Measurements from ENCODE around the gene ZFYVE27.
"Not testable (repeated sequence)": the region's sequence is repeated elsewhere in the genome, so short reads cannot be mapped to it uniquely, and the experiment has no call there.

ZFYVE27 gene, protein sequence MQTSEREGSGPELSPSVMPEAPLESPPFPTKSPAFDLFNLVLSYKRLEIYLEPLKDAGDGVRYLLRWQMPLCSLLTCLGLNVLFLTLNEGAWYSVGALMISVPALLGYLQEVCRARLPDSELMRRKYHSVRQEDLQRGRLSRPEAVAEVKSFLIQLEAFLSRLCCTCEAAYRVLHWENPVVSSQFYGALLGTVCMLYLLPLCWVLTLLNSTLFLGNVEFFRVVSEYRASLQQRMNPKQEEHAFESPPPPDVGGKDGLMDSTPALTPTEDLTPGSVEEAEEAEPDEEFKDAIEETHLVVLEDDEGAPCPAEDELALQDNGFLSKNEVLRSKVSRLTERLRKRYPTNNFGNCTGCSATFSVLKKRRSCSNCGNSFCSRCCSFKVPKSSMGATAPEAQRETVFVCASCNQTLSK

DNA sequence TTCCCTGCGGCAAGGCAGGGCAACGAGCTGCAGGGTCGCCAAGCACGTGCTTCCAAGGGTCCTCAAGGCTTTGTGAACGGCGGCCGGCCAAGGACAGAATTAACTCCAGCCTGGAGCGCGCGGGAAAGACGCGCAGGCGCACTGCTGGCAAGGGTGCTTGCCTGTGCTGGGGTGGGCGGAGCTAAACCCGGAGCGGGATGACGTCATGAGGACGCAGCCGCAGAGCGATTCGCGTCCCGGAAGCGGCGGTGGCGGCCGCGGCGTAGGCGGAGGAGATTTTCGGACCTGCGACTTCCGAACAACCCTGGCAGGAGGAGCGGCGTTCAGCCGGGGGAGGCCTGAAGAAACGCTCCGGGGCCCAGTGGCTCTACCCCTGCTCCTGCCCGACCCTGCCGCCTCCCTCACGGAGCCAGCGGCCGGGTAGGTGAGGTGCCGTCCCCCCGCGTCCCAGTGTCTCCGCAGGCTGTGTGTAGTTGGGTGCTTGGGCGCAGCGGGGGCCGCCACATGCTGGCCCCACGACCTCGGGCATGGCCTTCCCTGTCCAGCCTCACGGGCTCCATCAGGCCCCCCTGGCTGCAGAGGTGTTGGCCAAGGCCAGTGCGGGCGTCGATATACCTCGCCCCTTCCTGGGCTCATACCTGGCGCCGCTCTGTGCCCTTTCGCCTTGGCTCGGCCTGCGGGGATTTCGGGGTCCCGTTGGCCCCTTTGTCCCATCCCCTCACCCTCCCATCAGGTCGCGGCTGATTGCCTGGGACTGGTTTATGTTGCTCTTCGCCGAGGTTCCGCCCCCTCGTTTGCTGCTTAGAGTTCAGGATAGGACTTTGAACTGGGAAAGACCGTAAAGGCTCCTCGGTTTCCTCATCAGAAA is at the start of gene ZFYVE27:
Gene ZFYVE27 (plus strand): TSS at position 227 of the 868 bp plus-strand sequence. CDS start 1,350 bp downstream, outside the sequence.
- peak; percentile 96 for DNase-seq (ENCODE audit: low spot score)

DNA sequence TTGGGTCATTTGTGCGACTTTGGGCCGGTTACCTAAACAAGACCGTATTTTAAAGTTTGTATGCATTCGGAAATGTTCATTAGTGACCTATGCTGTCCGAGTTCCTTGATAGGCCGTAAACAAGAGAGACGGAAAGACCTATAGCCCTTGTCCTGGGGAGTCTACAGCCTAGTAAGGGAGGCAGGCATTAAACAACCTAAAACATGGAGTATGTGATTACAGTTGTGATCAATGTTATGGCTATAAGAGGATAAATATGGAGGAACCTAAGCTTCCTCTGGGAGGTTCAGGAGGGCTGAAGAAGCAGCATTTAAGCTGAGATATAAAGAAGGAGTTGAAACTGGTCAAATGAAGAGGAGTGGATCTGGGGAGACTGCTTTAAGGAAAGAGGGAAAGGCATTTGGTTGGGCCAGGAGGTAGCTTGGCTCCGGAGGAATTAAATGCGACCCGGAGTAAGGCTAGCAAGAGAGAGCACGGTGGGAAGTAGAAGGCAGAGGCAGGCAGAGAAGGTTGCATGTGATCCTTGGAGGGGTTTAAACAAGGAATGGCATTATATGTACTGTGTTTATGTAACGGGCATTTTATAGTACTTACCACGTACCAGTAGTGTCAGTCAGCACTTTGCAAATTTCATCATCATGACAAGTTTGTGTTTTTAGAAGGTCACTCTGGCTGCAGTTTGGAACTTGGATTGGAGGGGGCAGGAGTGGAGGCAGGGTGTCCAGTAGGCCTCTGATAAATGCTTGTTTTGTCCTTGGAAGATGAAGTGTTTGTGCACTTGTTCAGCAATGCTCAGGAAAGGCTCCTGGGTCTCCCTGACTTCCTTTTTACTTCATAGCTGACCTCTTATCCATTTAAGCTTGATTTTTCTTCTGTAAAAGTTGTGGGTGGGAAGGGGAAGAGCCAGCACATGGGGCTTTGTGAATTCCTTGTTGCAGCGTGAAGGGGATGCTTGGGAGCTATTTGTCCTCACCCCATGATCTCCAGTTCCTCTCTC is 48.8 kb upstream of the ZFYVE27 start:
- DNase-seq (ENCODE audit: low spot score), result no peak

DNA sequence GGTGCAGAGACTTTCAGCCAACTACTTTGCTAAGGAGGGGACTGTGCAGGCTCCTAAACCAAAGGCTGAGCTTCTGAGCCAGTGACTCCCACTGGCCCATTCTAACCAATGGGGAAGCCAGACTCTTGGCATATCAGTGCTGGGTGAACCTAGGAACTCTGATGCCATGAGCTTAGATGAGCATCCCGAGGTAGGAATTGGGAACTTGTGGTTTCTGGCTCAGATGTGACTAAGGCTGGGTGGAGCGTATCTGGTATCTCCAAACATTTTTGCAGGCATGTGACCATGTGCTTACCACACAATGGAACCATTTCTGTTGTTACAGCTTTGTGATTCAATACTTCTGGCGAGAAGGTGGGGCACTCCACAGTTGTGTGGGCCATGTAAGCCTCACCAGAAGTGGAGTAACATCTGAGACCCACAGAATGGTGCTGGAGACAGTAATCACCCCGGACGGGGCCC is 47.3 kb upstream of the ZFYVE27 start:
- DNase-seq (ENCODE audit: low spot score), result no peak

DNA sequence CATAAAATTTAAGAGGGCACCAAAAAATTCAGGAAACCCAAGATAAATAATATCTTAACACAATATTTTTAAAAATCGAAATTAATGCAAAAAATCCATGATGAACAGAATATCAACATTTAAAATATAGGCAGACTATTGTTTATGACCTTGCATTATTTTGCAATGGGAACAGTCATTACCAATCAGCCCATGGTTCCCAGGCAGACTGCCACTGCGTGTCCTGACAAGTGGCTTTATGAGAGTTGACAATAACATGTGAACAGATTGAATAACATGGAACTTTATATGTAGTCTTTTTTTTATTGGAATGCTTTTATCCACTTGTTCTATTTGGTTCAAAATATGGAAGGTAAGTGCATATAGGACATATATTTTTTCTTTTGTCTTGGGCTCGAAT is 46.8 kb upstream of the ZFYVE27 start:
- no peak for DNase-seq (ENCODE audit: low spot score)

DNA sequence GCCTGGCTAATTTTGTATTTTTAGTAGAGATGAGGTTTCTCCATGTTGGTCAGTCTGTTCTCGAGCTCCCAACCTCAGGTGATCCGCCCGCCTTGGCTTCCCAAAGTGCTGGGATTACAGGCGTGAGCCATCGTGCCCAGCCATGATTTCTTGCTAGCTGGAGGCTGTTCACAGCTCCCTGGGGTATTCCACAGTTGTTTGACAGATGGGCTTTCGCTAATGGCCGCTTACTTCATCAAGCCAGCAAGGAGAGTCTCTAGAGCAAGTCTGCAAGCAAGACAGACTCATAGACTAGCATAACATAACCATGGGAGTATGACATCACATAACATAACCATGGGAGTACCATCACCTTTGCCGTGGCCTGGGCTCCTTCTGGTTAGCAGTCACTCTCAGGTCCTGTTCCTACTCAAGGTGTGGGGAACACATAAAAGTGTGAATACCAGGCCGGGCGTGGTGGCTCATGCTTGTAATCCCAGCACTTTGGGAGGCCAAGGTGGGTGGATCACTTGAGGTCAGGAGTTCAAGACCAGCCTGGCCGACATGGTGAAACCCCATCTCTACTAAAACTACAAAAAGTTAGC is 38.8 kb upstream of the ZFYVE27 start:
- DNase-seq (ENCODE audit: low spot score), result not testable (repeated sequence)

DNA sequence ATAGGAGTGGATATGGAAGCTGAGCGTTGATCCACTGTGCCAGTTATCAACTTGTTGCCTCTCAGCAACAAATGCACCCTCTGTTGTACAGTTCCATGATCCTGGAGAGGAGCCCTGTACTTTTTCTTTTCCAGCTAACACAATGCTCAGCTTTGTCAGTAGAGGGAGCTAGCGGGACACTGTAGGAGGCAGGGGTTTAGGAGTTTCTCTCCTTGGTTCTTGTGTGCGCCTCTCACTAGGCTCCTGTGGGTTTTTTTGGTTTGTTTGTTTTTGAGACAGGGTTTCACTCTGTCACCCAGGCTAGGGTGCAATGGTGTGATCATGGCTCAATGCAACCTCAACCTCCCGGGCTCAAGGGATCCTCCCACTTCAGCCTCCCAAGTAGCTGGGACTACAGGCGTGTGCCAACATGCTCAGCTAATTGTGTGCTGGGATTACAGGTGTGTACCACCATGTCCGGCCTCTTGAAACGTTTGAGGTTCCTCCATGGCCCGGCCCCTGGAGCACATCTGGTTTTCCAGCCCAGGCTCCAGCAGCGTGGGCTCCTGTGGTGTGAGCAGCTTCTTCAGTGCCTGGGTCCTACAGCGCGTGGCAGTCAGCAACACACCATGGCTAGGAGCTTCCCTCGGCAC is 35.4 kb upstream of the ZFYVE27 start:
- peak; percentile 90 for DNase-seq (ENCODE audit: low spot score)

DNA sequence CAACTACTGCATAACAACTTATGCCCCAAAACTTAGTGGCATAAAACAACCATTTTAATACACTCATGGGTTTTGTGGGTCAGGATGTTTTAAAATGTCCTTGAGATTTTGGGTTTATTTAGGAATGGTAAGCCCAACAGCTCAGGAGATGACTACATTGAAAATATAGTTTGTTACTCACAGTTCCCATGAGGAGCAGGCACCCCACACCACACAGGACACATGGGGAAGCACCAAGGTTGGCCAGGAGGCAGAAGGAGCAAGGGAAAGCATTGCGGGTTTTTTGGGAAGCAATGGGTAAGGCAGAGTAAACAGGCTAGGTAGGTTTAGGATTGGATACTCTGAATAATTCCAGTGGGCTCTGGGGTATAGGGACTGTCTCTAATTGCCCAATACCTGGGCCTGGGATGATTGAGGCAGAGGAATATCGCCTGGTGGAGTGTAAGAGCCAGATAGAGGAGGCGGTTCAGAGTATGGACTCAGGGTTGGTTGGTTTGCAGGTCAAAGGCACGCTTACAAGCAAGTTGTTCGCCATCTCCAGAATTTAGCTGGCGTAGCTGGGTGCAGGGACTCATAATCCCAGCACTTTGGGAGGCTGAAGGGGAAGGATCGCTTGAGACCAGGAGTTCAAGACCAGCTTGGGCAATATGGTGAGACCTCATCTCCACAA is 33.4 kb upstream of the ZFYVE27 start:
- DNase-seq (ENCODE audit: low spot score), result no peak

DNA sequence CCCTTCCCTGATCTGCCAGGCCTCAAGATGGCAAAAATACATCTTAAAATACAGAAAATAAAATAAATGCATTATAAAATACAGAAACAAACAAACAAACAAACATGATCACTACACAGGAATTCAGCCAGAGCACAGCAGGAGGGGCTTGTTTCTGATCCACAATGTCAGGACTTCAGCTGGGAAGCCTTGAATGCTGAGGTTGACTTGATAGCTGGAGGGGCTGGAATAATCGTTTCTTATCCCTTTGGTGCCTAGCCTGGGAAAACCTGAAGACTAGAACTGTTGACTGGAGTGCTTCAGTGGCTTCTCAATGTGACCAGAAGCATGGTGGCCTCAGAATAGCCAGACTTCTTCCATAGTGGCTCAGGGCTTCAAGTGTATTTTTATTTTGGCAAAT is 32.6 kb upstream of the ZFYVE27 start:
- no peak for DNase-seq (ENCODE audit: low spot score)

DNA sequence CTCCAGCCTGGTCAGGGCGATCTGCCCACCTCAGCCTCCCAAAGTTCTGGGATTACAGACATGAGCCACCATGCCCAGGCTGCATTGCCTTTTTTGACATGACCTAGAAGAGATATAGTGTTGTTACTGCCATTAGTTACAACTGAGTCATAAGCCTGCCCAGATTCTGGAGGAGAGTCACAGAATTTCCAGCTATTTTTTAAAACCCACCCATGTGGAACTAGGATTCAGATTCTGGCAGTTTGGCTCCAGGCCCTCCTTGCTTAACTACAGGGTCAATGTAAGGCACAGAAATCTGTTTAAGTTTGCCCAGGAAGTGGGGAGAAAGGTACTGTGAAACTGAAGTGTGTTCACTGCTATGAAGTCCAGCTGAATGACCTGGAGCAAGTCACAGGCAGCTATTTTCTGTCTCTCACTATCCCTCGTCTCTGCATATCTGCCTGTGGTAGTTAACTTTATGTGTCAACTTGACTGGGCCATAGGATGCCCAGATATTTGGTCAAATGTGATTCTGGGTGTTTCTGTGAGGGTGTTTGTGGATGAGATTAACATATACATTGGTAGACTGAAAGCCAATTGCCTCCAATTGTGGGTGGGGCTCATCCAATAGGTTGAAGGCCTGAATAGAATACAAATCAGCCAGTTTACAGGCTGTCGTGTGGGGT is 31.8 kb upstream of the ZFYVE27 start:
- no peak for DNase-seq (ENCODE audit: low spot score)

DNA sequence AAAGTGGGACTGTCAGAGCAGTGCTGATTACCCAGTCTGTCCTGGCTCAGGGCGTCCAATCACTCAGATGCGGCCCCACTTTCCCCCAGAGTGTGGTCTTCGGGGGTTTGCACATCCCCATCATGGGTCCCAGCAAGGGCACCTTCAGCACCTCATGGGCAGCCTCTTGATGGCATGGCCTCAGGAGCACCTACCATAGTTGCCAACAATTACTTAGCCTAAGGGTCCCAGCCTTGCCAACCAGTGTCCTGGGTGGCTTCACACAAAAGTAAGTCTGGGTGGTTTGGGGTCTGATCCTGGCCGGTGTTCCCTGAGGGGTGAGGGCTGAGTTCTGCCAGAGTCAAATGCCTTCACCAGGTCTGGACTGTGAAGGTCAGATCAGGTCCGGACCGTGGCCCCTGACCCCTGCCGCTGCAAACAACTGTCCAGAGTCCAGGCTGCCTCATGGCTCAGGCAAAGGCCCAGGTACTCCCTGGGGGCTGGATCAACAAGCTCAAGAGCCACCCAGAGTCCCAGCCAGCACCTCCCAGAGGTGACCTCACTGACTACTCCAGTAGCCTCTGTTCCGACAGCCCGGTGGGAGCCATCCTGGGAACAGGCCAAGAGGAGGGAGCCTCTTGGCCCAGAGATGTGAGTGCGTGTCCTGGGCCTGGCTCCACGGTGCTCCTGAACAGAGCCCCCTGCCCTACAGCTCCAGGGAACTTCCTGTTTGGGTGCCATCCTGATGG is 29.6 kb upstream of the ZFYVE27 start:
- DNase-seq (ENCODE audit: low spot score), result no peak

DNA sequence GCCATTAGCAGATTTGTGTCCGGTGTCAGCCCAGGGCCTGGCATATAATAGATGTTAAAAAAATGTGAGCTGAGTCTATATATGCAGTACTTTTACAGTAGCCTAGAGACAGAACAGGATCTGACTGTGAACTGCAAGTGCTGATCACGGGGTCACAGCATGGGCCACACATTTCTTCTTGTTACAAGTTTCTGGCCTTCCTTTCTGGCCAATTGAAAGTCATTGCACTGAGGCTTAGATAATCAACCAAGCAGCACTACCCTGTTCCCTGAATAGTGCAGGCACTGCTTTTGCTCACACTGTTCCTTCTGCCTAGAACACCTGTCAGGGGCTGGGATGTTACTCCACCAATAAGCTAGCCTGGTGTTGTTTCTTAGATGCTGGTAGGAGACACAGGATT is 28.8 kb upstream of the ZFYVE27 start:
- no peak for DNase-seq (ENCODE audit: low spot score)

DNA sequence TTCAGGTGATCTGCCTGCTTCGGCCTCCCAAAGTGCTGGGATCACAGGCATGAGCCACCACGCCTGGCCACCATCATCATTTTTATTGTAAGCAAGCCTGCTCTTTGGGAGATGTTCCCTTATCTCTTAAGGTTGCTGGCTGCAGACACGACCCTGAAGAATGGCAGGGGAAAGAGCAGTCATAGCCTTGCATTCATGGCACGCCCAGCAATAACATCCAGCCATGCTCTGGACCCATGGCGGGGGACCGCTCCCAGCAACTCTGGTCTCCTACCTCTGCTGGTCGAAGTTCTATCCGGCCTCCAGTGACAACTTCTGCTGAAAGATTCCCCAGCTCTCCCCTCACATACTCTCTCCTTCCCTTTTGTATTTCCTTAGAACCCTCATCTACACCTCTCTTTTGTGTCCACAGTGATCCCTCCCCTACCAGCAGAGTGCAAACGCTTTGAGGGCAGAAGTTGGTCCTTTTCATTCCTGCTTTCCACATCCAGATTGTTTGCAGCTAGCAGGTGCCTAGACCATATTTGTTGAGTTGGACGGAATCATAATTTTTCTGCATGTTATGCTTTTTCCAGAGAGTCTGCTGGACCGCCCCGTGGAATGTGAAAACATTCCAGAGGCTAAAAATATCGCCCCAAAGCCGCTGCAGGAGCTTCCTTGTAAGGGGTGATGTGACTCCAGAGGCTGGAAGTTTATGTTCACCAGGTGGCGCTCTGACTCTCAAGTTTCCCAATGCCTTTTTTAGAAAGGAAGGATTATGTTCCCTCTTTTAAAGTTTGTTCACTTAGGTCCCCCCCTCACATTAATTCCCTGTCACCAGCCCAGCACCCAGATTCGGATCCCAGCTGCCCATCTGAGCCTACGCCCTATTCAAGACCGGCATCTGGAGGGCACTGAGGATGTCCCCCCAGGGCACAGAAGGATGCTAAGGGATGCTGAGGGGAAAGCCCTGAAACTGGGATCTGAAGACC is 27.7 kb upstream of the ZFYVE27 start:
- DNase-seq (ENCODE audit: low spot score), result peak; percentile 76

DNA sequence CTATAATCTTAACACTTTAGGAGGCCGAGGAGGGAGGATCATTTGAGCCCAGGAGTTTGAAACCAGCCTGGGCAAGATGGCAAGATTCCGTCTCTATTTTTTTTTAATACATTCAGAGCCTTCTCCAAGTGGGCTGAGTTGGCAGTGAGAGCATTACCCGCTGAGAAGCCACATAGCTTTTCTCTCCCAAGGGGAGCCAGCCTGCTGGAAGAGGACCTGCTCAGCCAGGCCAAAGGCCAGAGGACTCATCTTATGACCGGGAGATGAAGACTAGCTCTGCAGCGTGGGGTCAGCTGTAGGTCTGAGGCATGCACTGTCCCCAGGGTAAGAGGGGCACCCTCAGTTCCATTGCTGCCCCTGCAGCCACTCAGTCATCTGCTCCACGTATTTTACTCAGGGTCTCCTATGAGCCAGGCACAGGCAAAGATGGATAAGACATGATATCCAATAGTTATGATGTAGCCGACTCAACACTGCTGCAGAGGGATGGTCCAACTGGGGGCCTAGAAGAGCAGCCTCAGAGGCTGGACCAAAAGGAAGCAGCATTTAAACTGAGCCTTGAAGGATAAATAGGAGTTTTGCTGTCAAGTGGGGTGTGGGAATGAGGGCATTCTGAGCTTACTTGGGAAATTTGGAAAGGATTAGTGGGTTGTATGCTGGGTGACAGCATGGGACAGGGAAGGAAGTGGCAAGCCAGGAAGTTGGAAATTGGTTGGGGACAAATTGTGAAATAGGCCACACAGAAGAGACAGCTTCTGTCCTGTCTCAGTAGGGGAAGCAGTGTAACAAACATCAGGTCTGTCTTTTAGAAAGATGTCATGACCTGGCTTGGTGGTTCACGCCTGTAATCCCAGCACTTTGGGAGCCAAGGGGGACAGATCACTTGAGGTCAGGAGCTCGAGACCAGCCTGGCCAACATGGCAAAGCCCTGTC is 25.0 kb upstream of the ZFYVE27 start:
- no peak for DNase-seq (ENCODE audit: low spot score)

DNA sequence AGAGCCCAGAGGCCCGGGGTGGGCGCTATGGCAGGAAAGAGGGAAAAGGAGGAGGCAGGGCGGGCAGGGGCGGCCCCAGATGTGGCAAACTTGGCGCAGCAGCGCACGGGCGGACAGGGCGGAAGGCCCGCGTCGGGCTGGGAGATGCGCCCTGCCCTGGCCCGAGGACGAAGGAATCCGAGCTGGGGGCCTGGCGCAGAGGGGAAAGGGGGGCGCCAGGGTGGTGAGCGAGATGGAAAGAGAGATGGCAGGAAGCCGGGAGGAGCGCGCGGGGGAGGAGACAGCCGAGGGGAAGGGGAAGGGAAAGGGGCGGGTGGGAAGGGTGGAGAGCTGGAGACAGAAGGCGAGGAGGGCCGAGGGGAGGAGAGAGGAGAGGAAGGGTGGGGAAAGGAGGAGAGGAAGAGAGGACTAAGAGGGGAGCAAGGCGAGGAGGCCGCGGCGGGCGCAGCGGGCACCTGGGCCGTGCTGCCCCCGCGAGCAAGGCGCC is 23.5 kb upstream of the ZFYVE27 start, which contains the start of gene MARVELD1:
Gene MARVELD1 (plus strand): TSS at position 392 of the 487 bp plus-strand sequence. CDS start 147 bp downstream, outside the sequence.
- DNase-seq (ENCODE audit: low spot score), result peak; percentile 57

DNA sequence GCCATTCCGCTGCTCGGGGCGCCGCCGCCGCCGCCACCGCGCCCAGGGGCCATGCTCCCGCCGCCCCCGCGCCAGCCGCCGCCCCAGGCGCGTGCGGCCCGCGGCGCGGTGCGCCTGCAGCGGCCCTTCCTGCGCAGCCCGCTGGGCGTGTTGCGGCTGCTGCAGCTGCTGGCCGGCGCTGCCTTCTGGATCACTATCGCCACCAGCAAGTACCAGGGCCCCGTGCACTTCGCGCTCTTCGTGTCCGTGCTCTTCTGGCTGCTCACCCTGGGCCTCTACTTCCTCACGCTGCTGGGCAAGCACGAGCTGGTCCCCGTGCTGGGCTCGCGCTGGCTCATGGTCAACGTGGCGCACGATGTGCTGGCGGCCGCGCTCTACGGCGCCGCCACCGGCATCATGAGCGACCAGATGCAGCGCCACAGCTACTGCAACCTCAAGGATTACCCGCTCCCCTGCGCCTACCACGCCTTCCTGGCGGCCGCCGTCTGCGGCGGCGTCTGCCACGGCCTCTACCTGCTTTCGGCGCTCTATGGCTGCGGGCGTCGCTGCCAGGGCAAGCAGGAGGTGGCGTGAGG is 23.0 kb upstream of the ZFYVE27 start:
- peak; percentile 87 for DNase-seq (ENCODE audit: low spot score)

All from Ammon's horn (tissue), 1 donor.